Globus pallidus (tissue), 1 donor: Measurements from ENCODE around the gene ZNF558.
"Not testable (repeated sequence)": the region's sequence is repeated elsewhere in the genome, so short reads cannot be mapped to it uniquely, and the experiment has no call there.

Experiments
- DNase-seq: peaks from one replicate; pipeline ENCODE4 v3.0.0-alpha.2; 2015; ENCODE audit warnings: low spot score

ZNF558 gene

GRCh38 chr19:8794823-8795222 is 37.3 kb downstream of the ZNF558 start:
- DNase-seq, result no peak

GRCh38 chr19:8773587-8773986 is 58.5 kb downstream of the ZNF558 start:
- not testable (repeated sequence) for DNase-seq

GRCh38 chr19:8769265-8769664 is 62.8 kb downstream of the ZNF558 start:
- not testable (repeated sequence) for DNase-seq

GRCh38 chr19:8767257-8767656 is 64.8 kb downstream of the ZNF558 start:
- DNase-seq, result not testable (repeated sequence)
